ENCODE results near the gene PTPN18.
"Not testable (repeated sequence)": the region's sequence is repeated elsewhere in the genome, so short reads cannot be mapped to it uniquely, and the experiment has no call there.

- not testable (repeated sequence) for TF ChIP-seq CTCF (IDR thresholded peaks at IDR 0.05 in 4 of 5, conservative IDR thresholded peaks at IDR 0.05 in 1 of 5); POLR2A (IDR thresholded peaks at IDR 0.05)
Measured at GRCh38 chr2:130416693-130417092, 60.8 kb downstream of the PTPN18 start.

Measured in gastrocnemius medialis (tissue), 4 donors.